Measurements from ENCODE around the gene RALGAPA2. TPM values are rescaled to one million over a fixed set of nuclear protein-coding genes. Genes with fewer than 3 reads are reported as not detected.

RALGAPA2 gene
- total RNA-seq, 4 donors from 2014 or later = 89.7 to 126 (median 97.8) TPM

GRCh38 chr20:20423117-20423516, 289.3 kb downstream of the RALGAPA2 start:
- Histone ChIP-seq H3K27ac (no peak overlapping the region), H3K4me1 (no peaks in the 10 kb centered on the region), H3K36me3 (no peaks in the 10 kb centered on the region), H3K9me3 (no peaks in the 10 kb centered on the region), H3K27me3 (no peaks in the 10 kb centered on the region), H3K4me3 (replicated peaks in 1 of 3) (no peak overlapping the region)
- no peak for DNase-seq
- 100% methylated on average over 1 of the region's 1 CpG for WGBS, 2 donors
- intact Hi-C loops (cut with DNase I) = no loop called here
- TF ChIP-seq POLR2A (IDR thresholded peaks at IDR 0.05) (no peak), CTCF (IDR thresholded peaks at IDR 0.05) (no peak)

GRCh38 chr20:20417876-20418676, 294.4 kb downstream of the RALGAPA2 start:
- intact Hi-C loops (cut with DNase I) = no loop called here
- Histone ChIP-seq H3K4me1 (no peaks in the 10 kb centered on the region), H3K4me3 (replicated peaks in 1 of 3) (no peak overlapping the region), H3K9me3 (no peaks in the 10 kb centered on the region), H3K27ac (no peak overlapping the region), H3K27me3 (no peaks in the 10 kb centered on the region), H3K36me3 (no peaks in the 10 kb centered on the region)
- TF ChIP-seq POLR2A (IDR thresholded peaks at IDR 0.05) = no peak
- 96% methylated on average over 8 of the region's 8 CpGs for WGBS, 2 donors
- no peak for DNase-seq

- H3K9me3 ChIP-seq = no peaks in the 10 kb centered on the region
- no peak for TF ChIP-seq POLR2A (IDR thresholded peaks at IDR 0.05)
- no peak for TF ChIP-seq CTCF (IDR thresholded peaks at IDR 0.05)
- no peaks in the 10 kb centered on the region for H3K36me3 ChIP-seq
- no peak for DNase-seq
- no peaks in the 10 kb centered on the region for H3K4me1 ChIP-seq
- no peak overlapping the region for H3K27ac ChIP-seq
- 97 to 98% methylated on average over 1 of the region's 1 CpG for WGBS, 2 donors
- H3K27me3 ChIP-seq = no peaks in the 10 kb centered on the region
- intact Hi-C loops (cut with DNase I) = no loop called here
- no peak overlapping the region for H3K4me3 ChIP-seq (replicated peaks in 1 of 3)
Measured at GRCh38 chr20:20415321-20415720, 297.1 kb downstream of the RALGAPA2 start.

- WGBS, 2 donors = 78 to 83% methylated on average over 5 of the region's 5 CpGs
- intact Hi-C loops (cut with DNase I) = no loop called here
Measured at GRCh38 chr20:20414640-20415220, 297.7 kb downstream of the RALGAPA2 start.

GRCh38 chr20:20413810-20414281, 298.6 kb downstream of the RALGAPA2 start:
- no peak overlapping the region for H3K4me3 ChIP-seq (replicated peaks in 1 of 3)
- no peak for TF ChIP-seq POLR2A (IDR thresholded peaks at IDR 0.05)
- no peak for TF ChIP-seq CTCF (IDR thresholded peaks at IDR 0.05)
- WGBS, 2 donors = 80 to 81% methylated on average over 20 to 21 of the region's 21 CpGs
- H3K27me3 ChIP-seq = no peaks in the 10 kb centered on the region
- H3K9me3 ChIP-seq = no peaks in the 10 kb centered on the region
- no peaks in the 10 kb centered on the region for H3K4me1 ChIP-seq
- intact Hi-C loops (cut with DNase I) = no loop called here
- no peak for DNase-seq
- H3K36me3 ChIP-seq = no peaks in the 10 kb centered on the region
- H3K27ac ChIP-seq = no peak overlapping the region

More at GRCh38 chr20:20414640-20415220, 297.7 kb downstream of the RALGAPA2 start:
- Histone ChIP-seq H3K27me3 (no peaks in the 10 kb centered on the region), H3K9me3 (no peaks in the 10 kb centered on the region), H3K36me3 (no peaks in the 10 kb centered on the region), H3K27ac (no peak overlapping the region), H3K4me1 (no peaks in the 10 kb centered on the region), H3K4me3 (replicated peaks in 1 of 3) (no peak overlapping the region)
- TF ChIP-seq CTCF (IDR thresholded peaks at IDR 0.05) = no peak
- no peak for TF ChIP-seq POLR2A (IDR thresholded peaks at IDR 0.05)
- no peak for DNase-seq

Measured in thyroid gland (tissue), 4 donors.